ENCODE measurements around the gene RLN3.

The RLN3 gene

DNA sequence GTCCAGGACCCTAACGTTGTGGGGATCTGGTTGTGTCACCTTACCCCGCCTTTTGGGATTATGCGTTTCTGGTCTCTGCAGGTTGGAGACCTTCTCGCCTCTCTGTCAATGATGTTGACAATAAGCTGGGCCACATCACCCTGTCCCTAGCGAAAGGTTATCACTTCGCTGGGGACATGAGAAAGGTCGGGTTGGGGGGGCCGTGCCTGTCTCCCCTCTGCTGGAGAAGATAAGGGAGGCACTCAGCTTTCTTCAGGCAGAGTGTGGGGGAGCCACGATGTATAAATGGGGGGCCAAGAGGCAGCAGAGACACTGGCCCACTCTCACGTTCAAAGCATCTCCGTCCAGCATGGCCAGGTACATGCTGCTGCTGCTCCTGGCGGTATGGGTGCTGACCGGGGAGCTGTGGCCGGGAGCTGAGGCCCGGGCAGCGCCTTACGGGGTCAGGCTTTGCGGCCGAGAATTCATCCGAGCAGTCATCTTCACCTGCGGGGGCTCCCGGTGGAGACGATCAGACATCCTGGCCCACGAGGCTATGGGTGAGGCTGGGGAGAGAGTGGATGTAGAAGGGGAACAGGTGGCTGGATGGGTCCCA, at the start of gene RLN3:
RLN3 (plus strand) TSS at position 293 of the 595 bp plus-strand sequence; CDS start at position 350, 57 bp downstream.
- TF ChIP-seq, protein P1, sequence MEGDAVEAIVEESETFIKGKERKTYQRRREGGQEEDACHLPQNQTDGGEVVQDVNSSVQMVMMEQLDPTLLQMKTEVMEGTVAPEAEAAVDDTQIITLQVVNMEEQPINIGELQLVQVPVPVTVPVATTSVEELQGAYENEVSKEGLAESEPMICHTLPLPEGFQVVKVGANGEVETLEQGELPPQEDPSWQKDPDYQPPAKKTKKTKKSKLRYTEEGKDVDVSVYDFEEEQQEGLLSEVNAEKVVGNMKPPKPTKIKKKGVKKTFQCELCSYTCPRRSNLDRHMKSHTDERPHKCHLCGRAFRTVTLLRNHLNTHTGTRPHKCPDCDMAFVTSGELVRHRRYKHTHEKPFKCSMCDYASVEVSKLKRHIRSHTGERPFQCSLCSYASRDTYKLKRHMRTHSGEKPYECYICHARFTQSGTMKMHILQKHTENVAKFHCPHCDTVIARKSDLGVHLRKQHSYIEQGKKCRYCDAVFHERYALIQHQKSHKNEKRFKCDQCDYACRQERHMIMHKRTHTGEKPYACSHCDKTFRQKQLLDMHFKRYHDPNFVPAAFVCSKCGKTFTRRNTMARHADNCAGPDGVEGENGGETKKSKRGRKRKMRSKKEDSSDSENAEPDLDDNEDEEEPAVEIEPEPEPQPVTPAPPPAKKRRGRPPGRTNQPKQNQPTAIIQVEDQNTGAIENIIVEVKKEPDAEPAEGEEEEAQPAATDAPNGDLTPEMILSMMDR (IDR thresholded peaks at IDR 0.05; ENCODE audit: insufficient read depth, low read length, poor library complexity, severe bottlenecking), result no peak
- Histone ChIP-seq H3K36me3 (ENCODE audit: control insufficient read depth, insufficient read depth, low read length) (no peaks in the 10 kb centered on the region), H3K4me3 (replicated peaks; ENCODE audit: low read depth, low read length) (no peak within 1 kb of the TSS), H3K27me3 (replicated peaks; ENCODE audit: control insufficient read depth, insufficient read depth, low read length) (no peaks in the 10 kb centered on the region)
- DNase-seq (ENCODE audit: extremely low read depth, insufficient read length), result no peak

GRCh38 chr19:13978351-13979243, 49.4 kb upstream of the RLN3 start:
- TF ChIP-seq, protein P1 (IDR thresholded peaks at IDR 0.05; ENCODE audit: insufficient read depth, low read length, poor library complexity, severe bottlenecking), result no peak
- Histone ChIP-seq H3K36me3 (ENCODE audit: control insufficient read depth, insufficient read depth, low read length) (no peaks in the 10 kb centered on the region; the same call in none of the 2 replicates), H3K27me3 (replicated peaks; ENCODE audit: control insufficient read depth, insufficient read depth, low read length) (no peaks in the 10 kb centered on the region), H3K4me3 (replicated peaks; ENCODE audit: low read depth, low read length) (no peak overlapping the region)
- no peak for DNase-seq (ENCODE audit: extremely low read depth, insufficient read length)

- DNase-seq (ENCODE audit: extremely low read depth, insufficient read length), result no peak
- TF ChIP-seq, protein P1 (IDR thresholded peaks at IDR 0.05; ENCODE audit: insufficient read depth, low read length, poor library complexity, severe bottlenecking), result no peak
- Histone ChIP-seq H3K4me3 (replicated peaks; ENCODE audit: low read depth, low read length) (no peak overlapping the region), H3K36me3 (ENCODE audit: control insufficient read depth, insufficient read depth, low read length) (no peaks in the 10 kb centered on the region; the same call in none of the 2 replicates), H3K27me3 (replicated peaks; ENCODE audit: control insufficient read depth, insufficient read depth, low read length) (no peaks in the 10 kb centered on the region)
Measured at GRCh38 chr19:13979244-13979615, 48.7 kb upstream of the RLN3 start.

- Histone ChIP-seq H3K27me3 (replicated peaks; ENCODE audit: control insufficient read depth, insufficient read depth, low read length) (no peaks in the 10 kb centered on the region), H3K36me3 (ENCODE audit: control insufficient read depth, insufficient read depth, low read length) (no peaks in the 10 kb centered on the region; the same call in none of the 2 replicates), H3K4me3 (replicated peaks; ENCODE audit: low read depth, low read length) (no peak overlapping the region)
- TF ChIP-seq, protein P1 (IDR thresholded peaks at IDR 0.05; ENCODE audit: insufficient read depth, low read length, poor library complexity, severe bottlenecking), result no peak
- no peak for DNase-seq (ENCODE audit: extremely low read depth, insufficient read length)
Measured at GRCh38 chr19:13979686-13980085, 48.3 kb upstream of the RLN3 start.

DNA sequence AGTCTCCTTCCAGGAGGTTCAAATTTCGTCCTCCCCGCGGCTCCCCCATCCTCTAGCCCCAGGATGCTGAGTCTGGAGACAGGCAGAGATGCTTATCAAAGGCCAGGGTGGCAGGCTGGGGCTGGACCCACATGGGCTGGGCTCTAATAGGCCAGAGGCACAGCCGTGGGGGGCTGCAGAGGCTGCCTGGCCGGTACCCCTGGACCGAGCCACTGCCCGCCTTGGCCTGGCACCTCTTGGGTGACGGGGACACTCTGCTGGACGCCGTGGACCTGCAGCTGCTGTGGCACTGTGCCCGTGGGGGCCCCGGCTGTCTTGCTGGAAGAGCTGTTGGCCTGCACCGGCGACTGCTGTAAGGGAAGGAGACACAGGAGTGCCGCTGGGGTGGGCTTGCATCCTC, 47.6 kb upstream of the RLN3 start:
- no peak overlapping the region for H3K4me3 ChIP-seq (replicated peaks; ENCODE audit: low read depth, low read length)
- no peaks in the 10 kb centered on the region for H3K27me3 ChIP-seq (replicated peaks; ENCODE audit: control insufficient read depth, insufficient read depth, low read length)
- TF ChIP-seq, protein P1 (IDR thresholded peaks at IDR 0.05; ENCODE audit: insufficient read depth, low read length, poor library complexity, severe bottlenecking), result no peak
- no peak for DNase-seq (ENCODE audit: extremely low read depth, insufficient read length)
- H3K36me3 ChIP-seq (ENCODE audit: control insufficient read depth, insufficient read depth, low read length), result no peaks in the 10 kb centered on the region; the same call in none of the 2 replicates

All from GM06990 (cell line).